Heart right ventricle (tissue), 16 donors: ENCODE measurements around the gene SYK. TPM values are rescaled to one million over a fixed set of nuclear protein-coding genes. Genes with fewer than 3 reads are reported as not detected.

ENCODE experiments used
- ATAC-seq, 8 donors: fragments of 200-7000 bp; cut with Tn5 transposase; one replicate each; pipeline ENCODE4 v1.9.1; 2020; ENCODE audit warnings: mild to moderate bottlenecking in 8 of 8, moderate library complexity in 8 of 8, moderate number of reproducible peaks in 1 of 8
- DNase-seq, 2 donors: peaks; one replicate each; pipeline ENCODE4 v3.0.0-alpha.2; 2020
- H3K27ac ChIP-seq, 10 donors: fragments of 200-600 bp; sonication (generic) in 2 of 10; one replicate each; pipeline versions ENCODE4 v1.5.0 to v1.8.0; 2020 to 2022; ENCODE audit warnings: mild to moderate bottlenecking in 3 of 10
- H3K27me3 ChIP-seq, 7 donors: fragments of 200-600 bp; one replicate each; pipeline ENCODE4 v1.8.0; 2021 to 2022; ENCODE audit warnings: mild to moderate bottlenecking in 2 of 7
- H3K36me3 ChIP-seq, 9 donors: fragments of 200-600 bp; sonication (generic) in 1 of 9; one replicate each; pipeline versions ENCODE4 v1.5.0 to v1.8.0; 2020 to 2022; ENCODE audit warnings: mild to moderate bottlenecking in 2 of 9
- H3K4me1 ChIP-seq, 9 donors: fragments of 200-600 bp; sonication (generic) in 1 of 9; one replicate each; pipeline versions ENCODE4 v1.5.0 to v1.8.0; 2020 to 2022; ENCODE audit warnings: mild to moderate bottlenecking in 4 of 9
- H3K4me3 ChIP-seq, 10 donors: fragments of 200-600 bp; sonication (generic) in 2 of 10; one replicate each; pipeline versions ENCODE4 v1.5.0 to v1.8.0; 2020 to 2022; ENCODE audit warnings: mild to moderate bottlenecking in 7 of 10, moderate library complexity in 2 of 10
- H3K9me3 ChIP-seq, 11 donors: fragments of 200-600 bp in 10 of 11; sonication (generic) in 2 of 11; one replicate each; pipeline versions ENCODE4 v1.5.0 to v1.8.0; 2013 to 2022; ENCODE audit warnings: mild to moderate bottlenecking in 2 of 11, control low read depth in 1 of 11, moderate library complexity in 1 of 11
- WGBS, 2 donors: extraction: QIAGEN DNeasy Blood & Tissue Kit; methylation state at CpG; one replicate each; pipeline ENCODE4 v1.1.7; 2013; ENCODE audit warnings: inconsistent platforms in 1 of 2; 5-methylcytosine and 5-hydroxymethylcytosine counted together
- intact Hi-C, 10 donors: fragments of 100-400 bp; cut with DNase I; formaldehyde crosslinking; loops; one replicate each; pipeline versions ENCODE4 v1.11.1 to v1.14.2; 2022
- polyA plus RNA-seq, 2 donors: library from polyadenylated mRNA; stranded (reverse); fragments of 200-250 nt; gene quantifications; one replicate each; pipeline ENCODE4 v1.2.3, GENCODE V29; 2013
- total RNA-seq, 10 donors: library from RNA; stranded (reverse); fragmentation: NEBNext Ultra II Directional in 3 of 10; extraction: Animal tissue kit (Norgen Biotek cat#: 25700) in 3 of 10; gene quantifications; one replicate each; pipeline versions ENCODE4 v1.2.1 to v1.2.4, GENCODE V29; 2021 to 2023
- TF ChIP-seq, protein P1 (sequence below), 9 donors: fragments of 200-600 bp; sonication (generic) in 2 of 9; IDR thresholded peaks; one replicate each; pipeline versions ENCODE4 v1.5.0 to v1.8.0; 2021 to 2022; ENCODE audit warnings: antibody characterized with exemption in 9 of 9, mild to moderate bottlenecking in 5 of 9, moderate library complexity in 1 of 9
- donor health status: Arrhythmogenic right ventricular cardiomyopathy.
- donor health status: ischemic (EF 13 %, LVEDD 7.1; RV severe dilation, severe dysfunction).
- donor health status: healthy with polysubstance abuse.
- donor health status: DM: no; HTN: yes; CAD: no.
- donor health status: DM: no; HTN: no; CAD: no.
- donor health status: ischemic (EF 25% LVEDD 6.9; RV normal size, moderate dysfunction).
- donor health status: ischemic (EF 25% LVEDD 5.7; RV mildly dilated, moderate dysfunction).
- donor health status: healthy.
- donor health status: DM: yes; HTN: yes; CAD: no.
- donor health status: Ischemic cardiomyopathy.
- donor health status: ischemic (EF 35%, LVEDD 5.7; RV mildly dilated, moderate dysfunction).
- donor health status: nonischemic (EF 11% LVEDD 7.7; RV severe dilation, severe dysfunction).
- donor health status: DM: yes; HTN: yes; CAD: no.
- donor health status: PGD.
- donor health status: ischemic (EF 29% LVEDD 5.4; RV normal size, mild dysfunction).
- donor health status: nonischemic (EF 23%, LVEDD 6.1; RV moderate dilation, normal function).

Gene SYK
- total and polyA plus RNA-seq, 12 donors: 0.96 to 26.1 (median 2.3) TPM

DNA sequence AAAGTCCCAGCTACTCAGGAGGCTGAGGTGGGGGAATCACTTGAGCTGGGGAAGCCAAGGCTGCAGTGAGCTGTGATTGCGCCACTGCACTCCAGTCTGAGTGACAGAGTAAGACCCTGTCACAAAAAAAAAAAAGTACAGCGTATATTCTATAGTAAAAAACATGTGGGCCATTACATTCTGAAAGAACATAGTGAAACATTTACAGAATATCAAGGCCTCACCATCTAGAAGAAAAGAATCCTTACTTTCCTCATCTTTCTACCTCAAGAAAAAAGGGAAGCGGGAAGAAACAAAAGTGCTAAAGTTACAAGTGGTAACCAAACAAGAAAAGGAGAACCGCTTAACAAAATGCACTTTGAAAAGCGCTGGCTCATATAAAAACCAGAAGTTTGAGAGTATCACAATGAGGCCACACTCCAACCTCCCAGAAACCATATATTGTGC is 5.7 kb upstream of the SYK start:
- DNase-seq: no peak
- Histone ChIP-seq H3K27me3 (peaks cover 4 to 42% (median 30%) of the 10 kb centered on the region in 7 donors), H3K9me3 (no peaks in the 10 kb centered on the region), H3K4me3 (no peak overlapping the region), H3K4me1 (peaks cover 0 to 41% (median 0%) of the 10 kb centered on the region in 9 donors), H3K27ac (peak overlapping the region in 1 of 10 donors; percentile 80), H3K36me3 (no peaks in the 10 kb centered on the region)
- intact Hi-C loops: no loop called here
- peak in 1 of 8 donors; percentile 59 for ATAC-seq
- 89 to 95% methylated on average over 5 of the region's 5 CpGs for WGBS, 2 donors
- TF ChIP-seq, protein P1, sequence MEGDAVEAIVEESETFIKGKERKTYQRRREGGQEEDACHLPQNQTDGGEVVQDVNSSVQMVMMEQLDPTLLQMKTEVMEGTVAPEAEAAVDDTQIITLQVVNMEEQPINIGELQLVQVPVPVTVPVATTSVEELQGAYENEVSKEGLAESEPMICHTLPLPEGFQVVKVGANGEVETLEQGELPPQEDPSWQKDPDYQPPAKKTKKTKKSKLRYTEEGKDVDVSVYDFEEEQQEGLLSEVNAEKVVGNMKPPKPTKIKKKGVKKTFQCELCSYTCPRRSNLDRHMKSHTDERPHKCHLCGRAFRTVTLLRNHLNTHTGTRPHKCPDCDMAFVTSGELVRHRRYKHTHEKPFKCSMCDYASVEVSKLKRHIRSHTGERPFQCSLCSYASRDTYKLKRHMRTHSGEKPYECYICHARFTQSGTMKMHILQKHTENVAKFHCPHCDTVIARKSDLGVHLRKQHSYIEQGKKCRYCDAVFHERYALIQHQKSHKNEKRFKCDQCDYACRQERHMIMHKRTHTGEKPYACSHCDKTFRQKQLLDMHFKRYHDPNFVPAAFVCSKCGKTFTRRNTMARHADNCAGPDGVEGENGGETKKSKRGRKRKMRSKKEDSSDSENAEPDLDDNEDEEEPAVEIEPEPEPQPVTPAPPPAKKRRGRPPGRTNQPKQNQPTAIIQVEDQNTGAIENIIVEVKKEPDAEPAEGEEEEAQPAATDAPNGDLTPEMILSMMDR (IDR thresholded peaks at IDR 0.05): no peak

DNA sequence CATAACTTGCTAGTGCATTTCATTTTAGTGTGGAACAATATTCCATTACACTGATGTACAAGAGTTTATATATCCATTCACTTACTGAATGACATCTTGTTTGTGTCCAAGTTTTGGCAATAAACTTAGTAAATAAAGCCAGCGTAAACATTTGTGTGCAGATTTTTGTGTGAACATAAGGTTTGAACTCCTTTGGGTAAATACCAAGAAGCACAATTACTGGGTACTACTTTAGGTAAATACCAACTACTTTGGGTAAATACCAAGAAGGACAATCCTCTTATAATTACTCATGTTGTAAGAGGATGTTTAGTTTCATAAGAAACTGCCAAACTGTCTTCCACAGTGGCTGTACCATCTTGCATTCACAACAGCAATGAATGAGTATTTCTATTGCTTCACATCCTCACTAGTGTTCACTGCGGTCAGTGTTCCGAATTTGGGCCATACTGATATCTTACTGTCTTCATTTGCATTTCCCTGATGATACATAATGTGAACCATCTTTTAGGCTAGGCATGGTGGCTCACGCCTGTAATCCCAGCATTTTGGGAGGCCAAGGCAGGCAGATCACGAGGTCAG is 2.3 kb upstream of the SYK start:
- DNase-seq (no peak), ATAC-seq (no peak)
- whole genome bisulfite sequencing, 2 donors: 79 to 92% methylated on average over 5 of the region's 5 CpGs
- H3K27ac ChIP-seq: peak overlapping the region in 1 of 10 donors; percentile 51
- TF ChIP-seq, protein P1 (IDR thresholded peaks at IDR 0.05): no peak
- no peaks in the 10 kb centered on the region for H3K36me3 ChIP-seq
- no peaks in the 10 kb centered on the region for H3K9me3 ChIP-seq
- peaks cover 18 to 73% (median 58%) of the 10 kb centered on the region in 7 donors for H3K27me3 ChIP-seq
- H3K4me1 ChIP-seq: peaks cover 4 to 53% (median 8%) of the 10 kb centered on the region in 9 donors
- H3K4me3 ChIP-seq: no peak overlapping the region
- intact Hi-C loops: no loop called here

DNA sequence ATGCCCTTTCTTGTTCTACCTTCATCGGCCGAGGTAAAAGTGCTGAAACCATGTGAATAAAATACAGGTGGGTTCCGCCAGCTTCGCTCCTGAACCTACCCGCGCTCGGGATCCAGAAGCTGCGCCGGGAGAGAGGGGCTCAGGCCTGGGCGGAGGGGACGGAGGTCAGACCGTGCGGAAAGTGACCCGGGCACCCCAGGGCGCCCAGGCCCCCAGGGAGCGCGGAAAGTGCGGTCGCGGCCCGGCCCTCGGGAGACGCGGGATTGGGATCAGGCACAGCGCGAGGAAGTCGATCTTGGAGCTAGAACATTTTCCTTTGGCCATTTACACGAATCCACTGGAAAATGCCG is 329 bp downstream of the SYK start:
- H3K9me3 ChIP-seq: no peaks in the 10 kb centered on the region
- no peak for DNase-seq
- intact Hi-C loops: loop anchor here in 1 of 10 donors (10.0 kb wide), 1 partner anchor 63 kb away; no protein-coding TSS in a partner anchor
- TF ChIP-seq, protein P1 (IDR thresholded peaks at IDR 0.05): no peak
- peak overlapping the region; percentile 20 to 61 (median 45) for H3K4me3 ChIP-seq
- H3K27me3 ChIP-seq: peaks cover 18 to 84% (median 64%) of the 10 kb centered on the region in 7 donors
- peaks cover 4 to 53% (median 8%) of the 10 kb centered on the region in 9 donors for H3K4me1 ChIP-seq
- H3K27ac ChIP-seq: peak overlapping the region in 7 of 10 donors; percentile 13 to 93 (median 65)
- ATAC-seq: peak in 2 of 8 donors; percentile 45 to 59
- no peaks in the 10 kb centered on the region for H3K36me3 ChIP-seq
- WGBS, 2 donors: 6 to 7% methylated on average over 29 of the region's 29 CpGs

DNA sequence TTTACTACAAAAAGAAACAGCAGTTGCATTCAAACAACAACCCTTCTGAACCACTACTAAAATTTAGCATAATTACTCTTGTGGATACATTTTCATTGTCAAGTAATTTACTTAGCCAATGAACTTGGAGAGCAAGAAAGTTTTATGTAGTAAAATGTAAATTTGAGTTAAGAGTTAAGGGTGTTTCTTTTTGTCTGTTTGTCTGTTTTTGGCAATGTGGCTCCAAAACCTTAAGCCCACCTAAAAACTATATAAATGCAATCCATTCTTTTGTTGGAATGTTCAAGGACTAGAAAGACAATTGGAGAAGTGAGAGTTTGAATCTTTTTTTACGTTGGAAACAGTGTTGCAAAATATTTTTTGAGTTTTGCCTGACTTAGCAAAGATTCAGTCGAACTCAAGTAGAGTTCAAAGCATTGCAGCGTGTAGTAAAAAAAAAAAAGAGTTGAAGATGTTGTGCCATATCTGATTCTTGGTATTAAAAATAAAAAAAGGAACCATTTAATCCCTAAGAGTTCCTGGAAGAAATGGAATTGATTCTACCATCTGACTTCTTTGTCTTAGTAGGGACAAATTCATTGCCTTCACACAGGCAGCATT is 867 bp downstream of the SYK start:
- H3K9me3 ChIP-seq: no peaks in the 10 kb centered on the region
- peak overlapping the region in 4 of 10 donors; percentile 64 to 93 (median 70) for H3K27ac ChIP-seq
- intact Hi-C loops: loop anchor here in 1 of 10 donors (10.0 kb wide), 1 partner anchor 62 kb away; no protein-coding TSS in a partner anchor
- H3K4me3 ChIP-seq: peak overlapping the region in 9 of 10 donors; percentile 27 to 61 (median 49)
- no peaks in the 10 kb centered on the region for H3K36me3 ChIP-seq
- ATAC-seq: no peak
- 80 to 88% methylated on average over 3 of the region's 3 CpGs for WGBS, 2 donors
- H3K27me3 ChIP-seq: peaks cover 18 to 87% (median 65%) of the 10 kb centered on the region in 7 donors
- TF ChIP-seq, protein P1 (IDR thresholded peaks at IDR 0.05): no peak
- peaks cover 4 to 54% (median 8%) of the 10 kb centered on the region in 9 donors for H3K4me1 ChIP-seq
- DNase-seq: no peak
